D721Med (cell line): ENCODE results near the gene GPR21.

Experiments
- DNase-seq: peaks from one replicate; pipeline ENCODE4 v3.0.0; 2011; ENCODE audit warnings: low spot score; ENCODE audit not compliant: insufficient read length
- FAIRE-seq: peaks from 2 replicates; lab custom pipeline; 2011; peaks lifted over from hg19 to GRCh38; lab: Jason Lieb, UNC
- TF ChIP-seq, protein P1 (sequence below): IDR thresholded peaks from 2 replicates; pipeline ENCODE4 v1.5.1; 2012; ENCODE audit warnings: mild to moderate bottlenecking, control low read depth; ENCODE audit not compliant: insufficient read depth; ENCODE audit errors: missing control alignments

GPR21 gene

DNA sequence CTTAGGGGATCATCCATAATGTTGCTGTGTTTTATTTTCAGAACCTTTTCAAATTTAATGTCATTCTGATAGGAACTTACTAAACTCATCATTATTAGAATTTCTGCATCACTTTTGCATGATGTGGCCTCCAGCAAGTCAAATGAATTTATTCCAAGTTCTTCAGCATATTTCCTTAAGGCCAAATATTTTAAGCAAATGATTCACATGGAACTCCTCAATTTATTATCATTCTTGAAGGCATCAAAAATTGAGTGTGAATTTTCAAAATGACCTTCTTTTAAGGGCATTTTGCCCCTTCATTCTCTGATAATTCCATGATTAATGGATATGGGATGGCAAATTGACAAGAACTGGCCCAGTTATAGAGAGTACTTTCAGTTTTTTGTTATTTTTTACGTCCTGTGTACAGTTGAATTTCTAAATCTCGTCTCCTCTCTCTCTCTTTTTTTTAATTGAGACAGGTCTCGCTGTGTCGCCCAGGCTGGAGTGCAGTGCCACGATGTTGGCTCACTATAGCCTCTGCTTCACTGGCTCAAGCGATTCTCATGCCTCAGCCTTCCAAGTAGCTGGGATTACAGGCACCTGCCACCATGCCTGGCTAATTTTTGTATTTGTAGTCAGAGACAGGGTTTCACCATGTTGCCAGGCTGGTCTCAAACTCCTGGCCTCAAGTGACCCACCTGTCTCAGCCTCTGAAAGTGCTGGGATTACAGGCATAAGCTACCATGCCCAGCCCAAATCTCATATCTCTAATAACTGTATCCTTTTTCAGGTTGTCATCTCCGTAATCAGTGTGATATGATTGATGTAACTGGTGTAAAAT lies 29.1 kb downstream of the GPR21 start:
- TF ChIP-seq, protein P1, sequence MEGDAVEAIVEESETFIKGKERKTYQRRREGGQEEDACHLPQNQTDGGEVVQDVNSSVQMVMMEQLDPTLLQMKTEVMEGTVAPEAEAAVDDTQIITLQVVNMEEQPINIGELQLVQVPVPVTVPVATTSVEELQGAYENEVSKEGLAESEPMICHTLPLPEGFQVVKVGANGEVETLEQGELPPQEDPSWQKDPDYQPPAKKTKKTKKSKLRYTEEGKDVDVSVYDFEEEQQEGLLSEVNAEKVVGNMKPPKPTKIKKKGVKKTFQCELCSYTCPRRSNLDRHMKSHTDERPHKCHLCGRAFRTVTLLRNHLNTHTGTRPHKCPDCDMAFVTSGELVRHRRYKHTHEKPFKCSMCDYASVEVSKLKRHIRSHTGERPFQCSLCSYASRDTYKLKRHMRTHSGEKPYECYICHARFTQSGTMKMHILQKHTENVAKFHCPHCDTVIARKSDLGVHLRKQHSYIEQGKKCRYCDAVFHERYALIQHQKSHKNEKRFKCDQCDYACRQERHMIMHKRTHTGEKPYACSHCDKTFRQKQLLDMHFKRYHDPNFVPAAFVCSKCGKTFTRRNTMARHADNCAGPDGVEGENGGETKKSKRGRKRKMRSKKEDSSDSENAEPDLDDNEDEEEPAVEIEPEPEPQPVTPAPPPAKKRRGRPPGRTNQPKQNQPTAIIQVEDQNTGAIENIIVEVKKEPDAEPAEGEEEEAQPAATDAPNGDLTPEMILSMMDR = no peak
- no peak for DNase-seq

DNA sequence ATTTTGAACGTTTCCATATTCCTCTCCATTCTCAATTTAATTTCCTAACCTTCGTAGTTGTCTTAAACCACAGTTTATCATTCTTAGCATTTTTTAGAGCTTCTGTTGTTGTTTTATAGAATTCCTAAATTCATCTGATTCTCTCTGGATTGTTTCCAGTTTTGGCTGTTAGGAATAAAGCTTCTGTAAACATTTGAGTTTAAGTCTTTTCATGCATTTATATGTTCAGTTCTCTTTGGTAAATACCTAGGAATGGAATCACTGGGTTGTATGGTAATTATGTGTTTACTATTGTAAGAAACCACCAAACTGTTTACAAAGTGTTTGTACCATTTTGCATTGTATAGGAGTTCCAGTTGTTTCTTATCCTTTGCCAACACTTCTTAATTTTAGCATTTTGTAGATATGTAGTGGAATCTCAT lies 29.7 kb downstream of the GPR21 start:
- DNase-seq = no peak
- TF ChIP-seq, protein P1 = no peak
- FAIRE-seq = no peak

More for the DNA sequence above, 29.1 kb downstream of the GPR21 start:
- FAIRE-seq = no peak

DNA sequence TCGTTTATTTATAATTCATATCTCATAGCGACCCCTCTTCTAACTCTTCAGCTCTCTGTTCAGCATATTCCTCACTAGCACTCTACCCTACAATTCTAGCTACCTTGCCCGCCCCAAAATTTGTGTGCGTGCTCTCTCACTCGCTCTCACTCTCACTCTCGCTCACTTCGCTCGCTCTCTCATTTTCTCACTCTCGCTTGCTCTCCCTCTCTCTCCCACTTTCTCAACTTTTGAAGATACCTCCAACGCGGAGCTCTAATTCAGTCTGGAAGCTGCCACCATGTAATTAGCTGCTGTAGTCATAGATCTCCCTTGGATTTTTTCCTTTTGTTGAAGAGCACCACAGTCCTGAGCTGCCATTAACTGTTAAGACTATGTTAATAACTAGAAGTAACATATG lies 30.4 kb downstream of the GPR21 start:
- TF ChIP-seq, protein P1 = no peak
- FAIRE-seq (no peak), DNase-seq (no peak)

DNA sequence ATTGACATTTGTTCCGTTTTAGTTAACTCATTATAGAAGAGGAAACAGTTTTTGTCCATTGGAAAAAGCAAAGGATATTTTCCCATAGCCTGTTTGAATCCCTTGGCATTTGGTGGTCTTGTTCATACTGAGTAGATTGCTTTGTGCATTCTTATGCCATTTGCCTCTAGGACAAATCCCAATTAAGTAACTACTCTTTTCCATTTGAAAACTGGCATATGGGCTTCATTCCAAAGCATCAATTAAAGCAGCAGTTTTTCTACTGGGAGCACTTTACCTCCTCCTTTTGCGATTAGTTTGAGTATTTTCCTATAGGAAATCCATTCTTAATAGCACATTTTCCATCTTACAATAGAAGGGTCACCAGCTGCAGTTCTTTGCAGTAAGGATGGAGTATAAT lies 31.2 kb downstream of the GPR21 start:
- no peak for DNase-seq
- no peak for FAIRE-seq
- TF ChIP-seq, protein P1 = no peak

DNA sequence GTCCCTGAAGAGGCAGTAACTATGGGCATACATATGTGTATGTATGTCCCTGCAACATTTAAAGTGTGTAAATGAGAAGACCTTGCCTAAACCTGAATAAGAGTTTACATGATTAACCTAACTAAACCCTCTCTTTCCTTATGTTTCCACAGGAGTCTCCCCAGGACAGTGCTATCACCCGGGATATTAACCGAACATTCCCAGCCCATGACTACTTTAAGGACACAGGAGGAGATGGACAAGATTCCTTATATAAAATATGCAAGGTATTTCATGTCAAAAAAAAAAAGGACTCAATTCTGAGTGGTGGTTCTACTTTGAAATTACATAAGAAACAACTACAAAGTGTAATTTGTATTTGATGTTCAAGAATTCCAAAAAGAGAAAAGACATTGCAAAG lies 31.7 kb downstream of the GPR21 start:
- TF ChIP-seq, protein P1 = no peak
- FAIRE-seq (no peak), DNase-seq (no peak)

DNA sequence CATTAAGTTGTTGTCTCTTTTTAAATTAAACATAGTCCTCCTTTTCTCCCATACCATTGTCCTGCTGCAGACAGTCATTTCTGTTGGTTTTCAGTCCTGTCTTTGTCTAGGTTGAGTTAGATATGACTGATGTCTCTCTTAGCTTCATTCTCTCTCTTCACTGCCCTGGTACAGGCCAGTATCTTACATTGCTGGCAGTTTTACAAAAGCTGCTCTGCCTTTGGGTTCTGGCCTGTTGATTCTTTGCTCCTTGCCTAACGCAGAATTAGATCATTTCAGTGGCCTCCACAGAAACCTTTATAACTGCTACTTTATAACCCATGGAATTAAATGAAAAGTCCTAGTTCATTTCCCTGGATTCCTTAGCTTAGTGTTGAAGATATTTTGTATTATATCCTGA lies 33.7 kb downstream of the GPR21 start:
- TF ChIP-seq, protein P1 = no peak
- DNase-seq (no peak), FAIRE-seq (no peak)

DNA sequence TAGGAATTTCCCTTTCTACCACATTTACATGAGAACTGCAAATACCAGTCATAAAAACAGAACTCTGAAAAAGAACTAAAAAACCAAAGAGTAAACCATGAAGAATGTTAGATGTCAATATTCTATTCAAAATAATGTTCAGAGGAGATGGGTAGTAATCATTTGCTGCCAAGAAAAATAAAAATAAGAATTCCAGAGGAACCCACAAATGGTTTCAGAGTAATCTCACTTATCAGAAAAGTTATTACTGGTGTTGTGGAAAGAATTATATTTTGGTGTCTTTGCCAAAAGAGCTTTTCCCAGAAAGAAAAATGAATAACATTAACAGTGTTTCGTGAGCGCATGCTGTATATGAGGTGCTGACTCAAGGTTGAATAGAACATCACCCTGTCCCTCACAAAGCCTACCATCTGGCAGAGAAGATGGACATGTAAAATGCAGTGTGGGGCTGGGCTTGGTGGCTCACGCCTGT lies 35.6 kb downstream of the GPR21 start:
- FAIRE-seq = no peak
- TF ChIP-seq, protein P1 = no peak
- no peak for DNase-seq
